NK-92 treated with Interleukin-12 subunit alpha and Interleukin-12 subunit beta, amount 100 ng/mL, for 24 hours (cell line): Measurements from ENCODE around the gene SLC24A3.
A peak's percentile ranks its signal among the peaks of the same experiment; 100 is the strongest.

Experiments used
- DNase-seq: peaks from one replicate; lab custom pipeline; 2025; lab: John Stamatoyannopoulos, UW

Gene SLC24A3

GRCh38 chr20:19212469-19212815, at the start of gene SLC24A3:
TSS of gene SLC24A3 (plus strand) at chr20:19212642.
- DNase-seq = no peak

GRCh38 chr20:19170148-19170547, 42.3 kb upstream of the SLC24A3 start:
- DNase-seq = no peak

- no peak for DNase-seq
These were observed 39.8 kb upstream of the SLC24A3 start for GRCh38 chr20:19172637-19173036.

GRCh38 chr20:19176470-19177052, 35.9 kb upstream of the SLC24A3 start:
- DNase-seq = no peak

- no peak for DNase-seq
These were observed 30.9 kb upstream of the SLC24A3 start for GRCh38 chr20:19181552-19181951.

DNA sequence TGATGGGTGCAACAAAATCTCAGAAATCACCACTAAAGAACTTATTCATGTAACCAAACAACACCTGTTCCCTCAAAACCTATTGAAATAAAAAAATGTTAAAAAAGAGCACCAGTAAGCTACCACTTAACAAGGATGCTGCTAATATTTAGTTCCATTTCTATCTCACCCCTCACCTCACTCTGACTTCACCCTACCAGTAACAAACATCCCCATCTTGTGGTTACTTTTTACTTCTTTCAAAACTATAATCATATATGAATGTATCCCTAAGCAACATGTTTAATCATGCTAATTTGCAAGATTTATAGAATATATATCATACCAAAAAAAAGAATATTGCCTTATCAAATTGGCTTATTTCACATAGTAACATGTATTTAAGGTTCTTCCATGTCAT, 27.4 kb upstream of the SLC24A3 start:
- DNase-seq = no peak

DNA sequence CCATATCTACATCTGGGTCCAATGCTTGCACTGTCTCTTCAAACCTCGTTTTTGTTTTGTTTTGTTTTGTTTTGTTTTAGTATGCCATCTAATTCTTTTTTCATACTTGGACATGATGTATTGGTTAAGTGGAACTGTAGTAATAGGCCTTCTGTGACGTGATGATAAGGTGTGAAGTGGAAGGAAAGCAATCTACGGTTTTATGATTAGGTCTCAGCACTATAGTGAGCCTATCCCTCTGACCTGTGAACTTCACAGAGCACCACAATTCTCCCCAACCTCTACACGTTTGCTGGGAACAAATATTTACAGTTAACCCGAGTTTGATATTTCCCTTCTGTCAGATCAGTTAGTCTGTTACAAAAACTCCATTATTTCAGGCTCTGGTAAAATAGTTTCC, 19.1 kb upstream of the SLC24A3 start:
- DNase-seq = no peak

DNA sequence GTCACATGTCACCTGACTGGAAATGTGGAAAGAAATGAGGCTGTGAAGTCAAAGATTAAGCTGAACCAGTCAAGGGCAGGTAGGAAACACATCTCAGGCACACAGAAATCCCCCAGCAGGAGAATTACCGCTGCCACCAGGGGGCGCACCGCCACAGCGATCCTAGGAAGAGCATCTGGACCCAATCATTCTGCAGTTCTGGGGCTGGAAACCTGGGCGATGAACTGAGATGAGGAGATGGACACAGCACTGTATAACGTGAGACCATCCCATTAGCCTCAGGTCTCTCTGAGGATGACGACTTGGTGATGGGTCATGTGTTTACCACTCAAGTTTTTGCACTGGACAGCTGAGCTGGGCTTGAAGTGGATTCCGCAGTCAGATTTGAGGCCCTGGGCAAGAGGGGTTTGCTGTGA, 6.5 kb upstream of the SLC24A3 start:
- peak; percentile 44 for DNase-seq

DNA sequence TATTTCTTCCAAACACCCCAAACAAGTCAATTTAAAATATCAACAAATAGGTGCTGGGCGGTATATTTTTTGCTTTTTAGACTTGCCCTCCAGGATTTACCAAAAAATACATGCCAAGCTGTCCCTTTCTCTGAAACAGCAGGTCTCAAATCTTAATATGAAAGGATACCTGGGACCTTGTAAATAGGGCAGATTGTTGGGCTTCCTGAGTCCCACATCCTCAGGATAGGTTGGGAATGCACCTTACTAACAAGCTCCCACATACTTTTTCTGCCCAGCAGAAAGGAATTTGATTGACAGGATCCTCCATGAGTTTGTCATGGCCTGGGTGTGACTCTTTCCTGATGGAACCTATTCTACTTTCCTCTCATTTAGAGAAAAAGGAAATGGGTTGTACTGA, 4.9 kb upstream of the SLC24A3 start:
- no peak for DNase-seq

DNA sequence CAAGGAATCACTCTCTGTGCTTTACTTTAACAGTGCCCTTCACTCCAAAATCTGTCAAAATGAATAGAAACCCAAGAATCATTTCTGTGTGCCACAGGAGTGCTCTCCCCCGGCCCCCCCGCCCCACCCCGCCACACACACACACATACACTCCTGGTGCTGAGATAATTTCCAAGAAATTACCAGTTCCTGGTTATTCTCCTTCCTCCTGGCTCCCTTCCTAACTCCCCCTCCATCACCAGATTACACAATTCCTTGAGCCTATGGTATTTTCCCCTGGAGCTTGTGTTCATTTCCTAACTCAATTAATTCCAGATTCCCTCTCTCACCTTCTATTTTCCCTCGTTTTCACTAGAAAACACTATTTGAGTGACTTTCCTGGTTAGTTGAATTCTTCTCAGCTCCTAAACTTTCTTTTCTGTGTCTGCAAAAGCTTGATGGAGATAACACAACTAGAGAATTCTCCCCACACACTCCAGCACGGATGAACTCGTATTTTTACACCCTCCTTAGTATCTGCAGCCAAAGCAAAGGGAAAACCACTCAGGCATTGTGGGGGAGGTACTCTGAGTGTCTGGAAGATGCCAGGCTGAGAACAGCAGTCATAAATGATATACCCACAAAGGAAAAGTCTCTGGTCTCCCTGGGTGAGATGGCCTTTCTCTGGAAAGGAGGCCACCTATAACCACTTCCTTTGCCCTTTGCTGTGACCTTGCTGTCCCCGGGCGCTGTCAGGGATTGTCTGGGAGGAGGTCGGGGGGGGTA, 1.9 kb upstream of the SLC24A3 start:
- DNase-seq = no peak

DNA sequence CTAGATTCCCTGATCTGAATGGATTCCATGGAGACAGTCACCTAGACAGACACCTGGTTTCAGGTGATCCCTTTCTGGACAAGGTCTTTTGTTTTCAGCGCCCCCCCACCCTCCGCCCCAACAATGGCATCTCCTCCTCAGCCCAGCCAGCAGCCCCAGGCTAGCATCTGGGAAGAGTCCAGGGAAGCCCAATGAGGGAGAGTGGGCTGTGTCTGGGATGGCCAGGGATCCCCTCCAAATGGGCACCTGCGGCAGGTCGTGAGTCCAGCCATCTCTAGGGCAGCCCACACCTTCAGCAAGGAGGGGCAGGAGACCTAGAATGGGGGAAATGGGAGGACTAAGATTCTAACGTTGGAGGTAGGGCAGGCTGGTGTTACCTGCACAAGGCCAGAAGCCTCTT, 1.2 kb upstream of the SLC24A3 start:
- DNase-seq = no peak

DNA sequence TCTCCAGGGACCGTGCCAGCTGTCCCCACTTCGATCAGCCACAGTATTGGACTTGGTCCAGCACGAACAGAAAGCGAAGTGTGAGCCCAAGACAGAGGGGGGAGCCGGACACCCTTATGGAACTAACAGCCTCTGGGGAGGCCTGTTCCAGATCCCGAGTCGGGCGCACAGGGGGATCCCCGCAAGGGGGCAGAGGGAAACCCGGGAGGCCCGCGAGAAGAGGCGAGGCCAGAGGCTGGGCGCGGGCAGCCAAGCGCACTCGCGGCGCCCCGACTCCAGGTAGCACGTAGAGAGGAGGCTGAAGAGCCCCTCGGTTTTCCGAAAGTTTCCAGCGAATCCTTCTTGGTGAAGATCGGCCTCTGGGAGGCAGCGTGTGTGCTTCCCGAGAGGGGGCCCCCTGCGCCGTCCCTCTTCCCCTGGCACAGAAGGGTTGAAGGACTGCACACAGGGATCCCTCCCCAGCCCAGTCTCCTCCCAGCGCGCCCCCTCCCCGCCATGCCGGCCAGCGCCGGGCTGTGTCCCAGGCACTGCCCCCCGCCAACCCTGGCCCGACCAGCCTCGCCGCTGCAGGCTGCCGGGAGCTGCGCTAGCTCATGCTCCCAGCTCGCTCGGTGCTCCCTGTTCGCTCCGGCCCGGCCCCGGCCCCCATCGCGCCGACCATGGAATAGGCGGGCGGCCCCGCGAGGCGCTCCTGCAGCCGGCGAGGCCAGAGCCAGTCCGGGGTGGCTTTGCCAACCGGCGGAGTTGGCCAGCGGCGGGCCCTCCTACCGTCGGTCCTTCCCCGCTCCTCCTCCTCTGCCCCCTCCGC, 577 bp upstream of the SLC24A3 start:
- DNase-seq = no peak

- peak; percentile 62 for DNase-seq
These were observed 520 bp downstream of the SLC24A3 start for GRCh38 chr20:19212821-19213502.

- no peak for DNase-seq
These were observed 1.6 kb downstream of the SLC24A3 start for GRCh38 chr20:19213946-19214490.

- DNase-seq = no peak
These were observed 6.0 kb downstream of the SLC24A3 start for GRCh38 chr20:19218411-19218810.

DNA sequence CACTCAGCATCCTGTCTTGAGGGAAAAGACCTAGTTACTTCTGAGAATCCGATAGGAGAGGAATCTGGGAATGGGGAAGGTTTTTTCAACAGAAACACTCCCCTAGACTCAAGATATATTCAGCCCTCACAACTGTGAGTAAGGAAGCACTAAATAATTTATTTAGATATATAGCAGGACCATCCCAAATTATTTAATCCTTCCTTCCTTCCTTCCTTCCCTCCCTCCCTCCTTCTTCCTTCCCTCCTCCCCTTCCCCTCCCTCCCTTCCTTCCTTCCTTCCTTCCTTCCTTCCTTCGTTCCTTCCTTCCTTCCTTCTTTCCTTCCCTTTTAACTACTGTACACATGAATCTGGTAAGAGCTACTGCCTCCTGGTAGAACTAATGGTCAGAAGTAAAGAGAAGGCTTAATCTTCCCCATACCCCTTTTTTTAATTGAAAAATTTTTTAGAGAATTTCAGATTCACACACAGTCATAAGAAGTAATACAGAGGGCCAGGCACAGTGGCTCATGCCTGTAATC, 10.1 kb downstream of the SLC24A3 start:
- no peak for DNase-seq

DNA sequence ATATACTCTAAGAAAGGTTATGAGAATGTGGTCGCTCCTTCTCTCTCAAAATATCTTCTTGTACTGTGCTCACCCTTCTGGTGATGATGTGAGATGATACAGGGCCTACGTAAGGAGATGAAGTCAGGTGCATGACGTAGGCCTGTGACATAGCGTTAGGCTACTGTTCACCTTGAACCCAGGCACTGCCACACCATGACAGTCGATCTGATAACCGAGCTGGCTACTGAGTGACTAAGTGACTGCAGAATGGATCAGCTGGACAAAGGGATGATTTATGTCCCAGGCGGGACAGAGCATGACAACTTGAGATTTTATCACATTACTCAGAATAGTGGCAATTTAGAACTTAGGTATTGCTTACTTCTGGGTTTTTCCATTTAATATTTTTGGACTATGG, 11.2 kb downstream of the SLC24A3 start:
- no peak for DNase-seq

DNA sequence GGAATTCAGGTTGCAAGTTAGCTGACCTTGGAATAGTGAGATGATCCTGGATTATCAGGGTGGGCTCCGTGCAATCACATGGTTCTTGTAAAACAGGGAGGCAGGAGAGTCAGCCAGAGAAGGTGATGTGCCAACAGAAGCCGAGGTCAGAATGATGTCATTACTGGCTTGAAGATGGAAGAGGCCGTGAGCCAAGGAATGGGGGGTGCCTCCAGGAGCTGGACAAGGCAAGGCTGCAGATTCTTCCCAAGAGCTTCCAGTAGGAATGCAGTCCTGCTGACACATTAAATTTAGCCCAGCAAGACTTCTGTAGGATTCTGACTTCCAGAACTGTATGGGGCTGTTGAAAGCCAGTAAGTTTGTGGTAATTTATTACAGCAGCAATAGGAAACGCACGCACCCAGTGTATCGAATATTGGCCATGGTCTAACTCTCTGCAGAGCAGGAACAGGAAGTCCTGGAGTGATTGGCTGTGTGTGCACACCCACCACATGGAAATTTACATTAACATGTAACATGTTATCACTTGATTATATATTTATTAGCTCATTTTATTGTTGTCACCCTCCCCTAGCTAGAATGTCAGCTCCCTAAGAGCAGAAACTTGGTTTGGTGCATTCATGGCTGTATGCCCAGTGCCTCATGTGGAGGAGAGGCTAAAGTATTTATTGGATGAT, 19.1 kb downstream of the SLC24A3 start:
- DNase-seq = no peak

- no peak for DNase-seq
These were observed 20.8 kb downstream of the SLC24A3 start for GRCh38 chr20:19232997-19233794.

DNA sequence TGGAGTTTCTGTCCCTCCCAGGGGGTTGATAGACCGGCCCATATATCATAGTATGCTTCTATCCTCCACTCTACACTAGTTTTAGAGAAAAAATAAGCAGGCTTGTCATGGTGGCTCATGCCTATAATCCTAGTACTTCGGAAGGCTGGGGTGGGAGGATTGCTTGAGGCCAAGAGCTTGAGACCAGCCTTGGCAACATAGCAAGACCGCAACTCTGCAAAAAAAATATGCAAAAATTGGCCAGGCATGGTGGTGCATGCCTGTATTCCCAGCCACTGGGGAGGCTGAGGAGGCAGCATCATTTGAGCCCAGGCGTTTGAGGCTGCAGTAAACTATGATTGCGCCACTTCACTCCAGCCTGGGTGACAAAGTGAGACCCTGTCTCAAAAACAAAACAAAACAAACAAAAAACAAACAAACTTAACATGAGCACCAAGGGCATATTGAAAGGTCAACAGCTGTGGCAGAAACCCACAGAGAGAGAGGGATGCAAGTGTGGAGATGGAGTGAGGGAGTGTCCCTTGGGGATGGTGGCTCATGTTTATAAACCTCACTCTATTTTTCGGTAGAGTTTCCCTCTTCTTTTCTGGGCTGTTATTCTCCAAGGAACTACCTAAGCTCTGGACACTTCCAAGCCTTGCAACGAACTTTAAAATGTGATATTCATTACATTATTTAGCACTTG, 24.1 kb downstream of the SLC24A3 start:
- DNase-seq = no peak
